Heart left ventricle (tissue), 16 donors: ENCODE results near the gene RGS16. TPM values are rescaled to one million over a fixed set of nuclear protein-coding genes. Genes with fewer than 3 reads are reported as not detected.

Experiments
- ATAC-seq, 4 donors: fragments of 200-7000 bp; cut with Tn5 transposase; one replicate each; pipeline ENCODE4 v1.9.1; 2020 to 2022; ENCODE audit warnings: moderate library complexity in 4 of 4, mild to moderate bottlenecking in 3 of 4, moderate number of reproducible peaks in 1 of 4
- DNase-seq, 5 donors: peaks; one replicate each; pipeline ENCODE4 v3.0.0-alpha.2; 2020
- H3K27ac ChIP-seq, 12 donors: fragments of 200-600 bp; sonication (generic) in 4 of 12; one replicate each; pipeline versions ENCODE4 v1.5.0 to v1.8.0; 2016 to 2022; ENCODE audit warnings: mild to moderate bottlenecking in 2 of 12
- H3K27me3 ChIP-seq, 9 donors: fragments of 200-600 bp; sonication (generic) in 2 of 9; one replicate each; pipeline versions ENCODE4 v1.5.1 to v1.8.0; 2016 to 2022; ENCODE audit warnings: mild to moderate bottlenecking in 3 of 9
- H3K36me3 ChIP-seq, 9 donors: fragments of 200-600 bp; sonication (generic) in 2 of 9; one replicate each; pipeline versions ENCODE4 v1.5.0 to v1.8.0; 2018 to 2022; ENCODE audit warnings: mild to moderate bottlenecking in 2 of 9
- H3K4me1 ChIP-seq, 12 donors: fragments of 200-600 bp; sonication (generic) in 4 of 12; one replicate each; pipeline versions ENCODE4 v1.5.0 to v1.8.0; 2016 to 2022; ENCODE audit warnings: mild to moderate bottlenecking in 3 of 12
- H3K4me3 ChIP-seq, 12 donors: fragments of 200-600 bp; sonication (generic) in 4 of 12; one replicate each; pipeline versions ENCODE4 v1.5.0 to v1.8.0; 2017 to 2022; ENCODE audit warnings: mild to moderate bottlenecking in 9 of 12, moderate library complexity in 4 of 12
- H3K9me3 ChIP-seq, 12 donors: fragments of 200-600 bp; sonication (generic) in 4 of 12; one replicate each; pipeline versions ENCODE4 v1.5.0 to v1.8.0; 2016 to 2022; ENCODE audit warnings: mild to moderate bottlenecking in 1 of 12
- POLR2A ChIP-seq, 2 donors: fragments of 450-650 bp; IDR thresholded peaks; one replicate each; pipeline ENCODE4 v1.6.1; 2017; ENCODE audit warnings: antibody characterized with exemption in 2 of 2, mild to moderate bottlenecking in 2 of 2, moderate library complexity in 2 of 2
- WGBS, 4 donors: extraction: QIAGEN DNeasy Blood & Tissue Kit in 2 of 4; methylation state at CpG; one replicate each; pipeline versions ENCODE4 v1.1.5 to v1.1.7; 2013 to 2018; 5-methylcytosine and 5-hydroxymethylcytosine counted together
- intact Hi-C, 10 donors: fragments of 100-400 bp; cut with DNase I; formaldehyde crosslinking; loops; one replicate each; pipeline versions ENCODE4 v1.11.1 to v1.14.2; 2022
- polyA plus RNA-seq, 2 donors: library from polyadenylated mRNA; stranded (reverse); fragments of 200-250 nt; gene quantifications; one replicate each; pipeline ENCODE4 v1.2.3, GENCODE V29; 2013
- total RNA-seq, 9 donors: library from RNA; depleted of rRNA in 2 of 9; stranded (reverse); fragments of >200 nt in 2 of 9; fragmentation: NEBNext Ultra II Directional in 3 of 9; extraction: Animal tissue kit (Norgen Biotek cat#: 25700) in 3 of 9; gene quantifications; one replicate each; pipeline versions ENCODE4 v1.1.0 to v1.2.4, GENCODE V29; 2016 to 2023
- TF ChIP-seq, protein P1 (sequence below), 12 donors: fragments of 200-600 bp; sonication (generic) in 4 of 12; IDR thresholded peaks; one replicate each; pipeline versions ENCODE4 v1.5.0 to v1.8.0; 2018 to 2022; ENCODE audit warnings: antibody characterized with exemption in 12 of 12, mild to moderate bottlenecking in 5 of 12
- donor health status: ischemic (EF 13 %, LVEDD 7.1; RV severe dilation, severe dysfunction).
- donor health status: healthy with polysubstance abuse.
- donor health status: DM: no; HTN: yes; CAD: no.
- donor health status: DM: no; HTN: no; CAD: no.
- donor health status: ischemic (EF 25% LVEDD 6.9; RV normal size, moderate dysfunction).
- donor health status: ischemic (EF 25% LVEDD 5.7; RV mildly dilated, moderate dysfunction).
- donor health status: healthy.
- donor health status: DM: yes; HTN: yes; CAD: no.
- donor health status: ischemic (EF 35%, LVEDD 5.7; RV mildly dilated, moderate dysfunction).
- donor health status: nonischemic (EF 11% LVEDD 7.7; RV severe dilation, severe dysfunction).
- donor health status: DM: yes; HTN: yes; CAD: no.
- donor health status: PGD.
- donor health status: ischemic (EF 29% LVEDD 5.4; RV normal size, mild dysfunction).
- donor health status: nonischemic (EF 23%, LVEDD 6.1; RV moderate dilation, normal function).

RGS16 gene
- total and polyA plus RNA-seq, 11 donors: 0.75 to 9.3 (median 2.1) TPM

DNA sequence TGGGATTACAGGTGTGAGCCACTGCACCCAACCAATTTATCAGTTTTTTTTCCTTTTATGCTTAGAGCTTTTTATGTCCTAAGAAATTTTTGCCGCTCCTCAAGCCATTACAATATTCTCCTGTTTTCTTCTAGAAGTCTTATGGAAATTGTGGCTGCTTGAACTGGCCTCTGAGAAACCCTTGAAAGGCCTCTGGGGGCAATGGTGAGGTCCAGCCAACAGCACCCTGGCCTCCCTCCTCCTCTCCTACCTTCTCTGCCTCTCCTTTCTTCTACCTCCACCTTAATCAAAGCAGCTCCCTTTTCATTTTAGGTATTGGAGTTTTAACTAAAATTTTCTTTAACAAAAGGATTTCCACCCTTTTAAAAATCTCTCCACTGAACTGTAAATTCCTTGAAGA lies 24.5 kb upstream of the RGS16 start:
- no peak for ATAC-seq
- intact Hi-C loops: no loop called here
- no peaks in the 10 kb centered on the region for H3K27me3 ChIP-seq
- H3K27ac ChIP-seq: no peak overlapping the region
- H3K4me1 ChIP-seq: peaks cover 0 to 44% (median 19%) of the 10 kb centered on the region in 12 donors
- 39 to 100% (median 97%) methylated on average over 1 of the region's 1 CpG for WGBS, 4 donors
- no peaks in the 10 kb centered on the region for H3K9me3 ChIP-seq
- H3K36me3 ChIP-seq: no peaks in the 10 kb centered on the region
- no peak for DNase-seq
- H3K4me3 ChIP-seq: no peak overlapping the region
- no peak for TF ChIP-seq POLR2A (IDR thresholded peaks at IDR 0.05)
- TF ChIP-seq, protein P1, sequence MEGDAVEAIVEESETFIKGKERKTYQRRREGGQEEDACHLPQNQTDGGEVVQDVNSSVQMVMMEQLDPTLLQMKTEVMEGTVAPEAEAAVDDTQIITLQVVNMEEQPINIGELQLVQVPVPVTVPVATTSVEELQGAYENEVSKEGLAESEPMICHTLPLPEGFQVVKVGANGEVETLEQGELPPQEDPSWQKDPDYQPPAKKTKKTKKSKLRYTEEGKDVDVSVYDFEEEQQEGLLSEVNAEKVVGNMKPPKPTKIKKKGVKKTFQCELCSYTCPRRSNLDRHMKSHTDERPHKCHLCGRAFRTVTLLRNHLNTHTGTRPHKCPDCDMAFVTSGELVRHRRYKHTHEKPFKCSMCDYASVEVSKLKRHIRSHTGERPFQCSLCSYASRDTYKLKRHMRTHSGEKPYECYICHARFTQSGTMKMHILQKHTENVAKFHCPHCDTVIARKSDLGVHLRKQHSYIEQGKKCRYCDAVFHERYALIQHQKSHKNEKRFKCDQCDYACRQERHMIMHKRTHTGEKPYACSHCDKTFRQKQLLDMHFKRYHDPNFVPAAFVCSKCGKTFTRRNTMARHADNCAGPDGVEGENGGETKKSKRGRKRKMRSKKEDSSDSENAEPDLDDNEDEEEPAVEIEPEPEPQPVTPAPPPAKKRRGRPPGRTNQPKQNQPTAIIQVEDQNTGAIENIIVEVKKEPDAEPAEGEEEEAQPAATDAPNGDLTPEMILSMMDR (IDR thresholded peaks at IDR 0.05): no peak

DNA sequence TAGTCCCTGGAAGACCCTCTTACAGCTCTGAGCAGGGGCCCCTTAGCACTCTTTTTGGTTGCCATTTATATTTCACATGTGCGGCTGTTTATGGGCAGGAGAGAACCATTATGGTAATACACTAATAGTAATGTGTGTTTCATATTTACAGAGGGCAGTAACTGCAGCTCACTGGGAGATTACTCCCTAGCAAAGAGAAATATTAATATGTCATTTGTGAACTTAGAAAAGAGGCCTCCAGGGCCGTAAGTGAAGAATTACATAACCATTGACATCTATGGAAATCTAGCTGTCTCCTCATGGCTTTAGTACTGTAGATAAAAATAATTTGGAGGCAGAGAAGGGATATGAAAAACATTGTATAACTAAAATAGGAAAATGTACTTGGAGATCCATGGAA lies 23.4 kb upstream of the RGS16 start:
- TF ChIP-seq, protein P1 (IDR thresholded peaks at IDR 0.05): no peak
- WGBS, 4 donors: 84 to 89% (median 88%) methylated on average over 2 of the region's 2 CpGs
- Histone ChIP-seq H3K27ac (no peak overlapping the region), H3K9me3 (no peaks in the 10 kb centered on the region), H3K27me3 (no peaks in the 10 kb centered on the region), H3K4me3 (no peak overlapping the region), H3K36me3 (no peaks in the 10 kb centered on the region), H3K4me1 (peaks cover 0 to 55% (median 27%) of the 10 kb centered on the region in 12 donors)
- intact Hi-C loops: no loop called here
- ATAC-seq (no peak), DNase-seq (no peak)

DNA sequence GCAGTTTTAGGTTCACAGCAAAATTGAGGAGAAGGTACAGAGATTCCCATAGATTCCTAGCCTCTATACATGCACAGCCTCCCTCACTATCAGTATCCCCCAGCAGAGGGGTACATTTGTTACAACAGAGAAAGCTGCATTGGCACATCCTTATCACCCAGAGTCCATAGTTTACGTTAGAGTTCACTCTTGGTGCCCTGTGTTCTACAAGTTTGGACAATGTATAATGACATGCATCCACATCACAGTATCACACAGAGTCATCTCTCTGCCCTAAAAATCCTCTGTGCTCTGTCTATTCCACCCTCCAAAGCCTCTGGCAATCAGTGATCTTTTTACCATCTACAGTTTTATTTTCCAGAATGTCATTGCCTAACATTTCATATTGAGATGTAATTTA lies 22.3 kb upstream of the RGS16 start:
- Histone ChIP-seq H3K27me3 (no peaks in the 10 kb centered on the region), H3K9me3 (no peaks in the 10 kb centered on the region), H3K36me3 (no peaks in the 10 kb centered on the region), H3K27ac (no peak overlapping the region), H3K4me1 (peaks cover 0 to 53% (median 29%) of the 10 kb centered on the region in 12 donors), H3K4me3 (no peak overlapping the region)
- 55 to 91% (median 64%) methylated on average over 1 of the region's 1 CpG for WGBS, 4 donors
- DNase-seq (no peak), ATAC-seq (no peak)
- TF ChIP-seq POLR2A (IDR thresholded peaks at IDR 0.05): no peak
- TF ChIP-seq, protein P1 (IDR thresholded peaks at IDR 0.05): no peak
- intact Hi-C loops: no loop called here

DNA sequence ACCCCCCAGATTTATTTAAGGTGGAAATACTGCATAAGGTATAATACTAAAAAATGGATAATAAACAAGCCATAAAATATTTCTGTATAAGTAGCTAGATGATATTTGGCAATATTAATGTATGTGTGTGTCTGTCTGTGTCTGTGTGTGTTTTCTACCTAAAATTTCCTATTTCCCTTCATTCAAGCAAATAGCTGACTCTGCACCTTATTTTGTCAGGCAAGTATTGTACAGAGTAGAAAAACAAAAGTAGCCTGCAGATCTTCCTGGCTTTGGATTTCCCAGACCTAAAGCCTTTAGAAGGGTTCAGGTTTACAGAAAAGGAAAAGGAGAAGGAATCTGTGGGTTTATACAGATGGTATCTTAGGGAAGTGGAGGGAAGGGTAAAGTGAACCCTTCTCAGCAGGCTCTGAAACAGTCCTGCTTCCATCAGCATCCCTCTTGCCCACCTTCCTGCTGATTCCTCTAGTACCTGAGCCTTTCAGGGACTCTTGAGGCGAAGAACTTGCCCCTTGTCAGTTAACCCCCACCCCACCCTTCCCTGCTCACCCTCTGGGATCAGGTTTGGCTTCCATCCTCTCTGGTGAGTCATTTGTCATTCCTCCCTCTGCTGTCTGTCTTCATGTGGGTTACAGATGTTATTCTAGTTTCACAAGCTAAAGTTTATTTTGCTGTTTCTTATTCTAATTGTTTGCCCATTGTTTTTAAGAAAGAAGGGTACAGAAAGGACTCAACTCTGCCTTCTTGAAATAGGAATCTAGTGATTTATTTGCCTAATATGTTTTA lies 21.7 kb upstream of the RGS16 start:
- no peak for TF ChIP-seq POLR2A (IDR thresholded peaks at IDR 0.05)
- TF ChIP-seq, protein P1 (IDR thresholded peaks at IDR 0.05): no peak
- Histone ChIP-seq H3K4me3 (no peak overlapping the region), H3K27me3 (no peaks in the 10 kb centered on the region), H3K4me1 (peaks cover 0 to 53% (median 29%) of the 10 kb centered on the region in 12 donors), H3K9me3 (peaks cover 0 to 5% (median 0%) of the 10 kb centered on the region in 12 donors), H3K36me3 (no peaks in the 10 kb centered on the region), H3K27ac (peak overlapping the region in 1 of 12 donors; percentile 11)
- WGBS, 4 donors: 54 to 62% (median 57%) methylated on average over 1 of the region's 1 CpG
- peak in 1 of 4 donors; percentile 32 for ATAC-seq
- no peak for DNase-seq
- intact Hi-C loops: no loop called here
